Measurements from ENCODE around the gene C11orf65.
"Not testable (repeated sequence)": the region's sequence is repeated elsewhere in the genome, so short reads cannot be mapped to it uniquely, and the experiment has no call there.

The C11orf65 gene

DNA sequence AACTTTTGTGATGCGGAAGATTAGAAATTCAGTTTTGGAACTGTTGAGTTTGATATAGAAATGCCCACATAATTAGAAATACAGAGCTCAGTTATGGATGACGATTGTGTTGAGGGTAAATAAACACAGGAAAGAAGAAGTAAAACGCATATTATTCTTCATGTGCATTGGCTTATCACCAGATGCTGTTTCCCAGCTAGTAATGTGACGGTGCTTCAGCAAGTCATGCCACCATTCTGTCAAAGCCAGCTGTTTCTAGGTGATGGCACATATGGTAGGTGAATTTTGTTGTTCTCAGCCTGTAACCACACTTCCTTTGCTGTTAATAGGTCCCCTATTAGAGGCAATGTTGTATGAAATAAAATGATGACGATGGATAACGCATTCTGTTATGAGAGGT is 68.9 kb downstream of the C11orf65 start:
- no peaks in the 10 kb centered on the region for H3K36me3 ChIP-seq (ENCODE audit: insufficient read depth, low read length)
- ATAC-seq (ENCODE audit: insufficient read depth, low read depth), result no peak
- no peaks in the 10 kb centered on the region for H3K79me2 ChIP-seq (ENCODE audit: insufficient read depth, low read length)
- H3K9me3 ChIP-seq (ENCODE audit: insufficient read depth, low read length, severe bottlenecking), result no peaks in the 10 kb centered on the region
- H3K27ac ChIP-seq (ENCODE audit: low read length), result no peak overlapping the region
- H3K4me3 ChIP-seq (ENCODE audit: low read depth in 1 of 2, low read length in 2 of 2), result no peak overlapping the region
- no peaks in the 10 kb centered on the region for H4K20me1 ChIP-seq (ENCODE audit: insufficient read depth, low read length)
- no peaks in the 10 kb centered on the region for H3K27me3 ChIP-seq (ENCODE audit: insufficient read depth, low read length, poor library complexity)
- no peak overlapping the region for H2AFZ ChIP-seq (ENCODE audit: low read depth, low read length)
- H3K4me2 ChIP-seq (ENCODE audit: insufficient read depth, low read length), result no peak overlapping the region
- H3K4me1 ChIP-seq (ENCODE audit: insufficient read depth, low read length), result no peaks in the 10 kb centered on the region
- H3K9ac ChIP-seq (ENCODE audit: low read depth, low read length), result no peak overlapping the region
- no peak for TF ChIP-seq EZH2 (IDR thresholded peaks at IDR 0.05; ENCODE audit: borderline replicate concordance, low read depth, low read length, severe bottlenecking)
- TF ChIP-seq, protein P1, sequence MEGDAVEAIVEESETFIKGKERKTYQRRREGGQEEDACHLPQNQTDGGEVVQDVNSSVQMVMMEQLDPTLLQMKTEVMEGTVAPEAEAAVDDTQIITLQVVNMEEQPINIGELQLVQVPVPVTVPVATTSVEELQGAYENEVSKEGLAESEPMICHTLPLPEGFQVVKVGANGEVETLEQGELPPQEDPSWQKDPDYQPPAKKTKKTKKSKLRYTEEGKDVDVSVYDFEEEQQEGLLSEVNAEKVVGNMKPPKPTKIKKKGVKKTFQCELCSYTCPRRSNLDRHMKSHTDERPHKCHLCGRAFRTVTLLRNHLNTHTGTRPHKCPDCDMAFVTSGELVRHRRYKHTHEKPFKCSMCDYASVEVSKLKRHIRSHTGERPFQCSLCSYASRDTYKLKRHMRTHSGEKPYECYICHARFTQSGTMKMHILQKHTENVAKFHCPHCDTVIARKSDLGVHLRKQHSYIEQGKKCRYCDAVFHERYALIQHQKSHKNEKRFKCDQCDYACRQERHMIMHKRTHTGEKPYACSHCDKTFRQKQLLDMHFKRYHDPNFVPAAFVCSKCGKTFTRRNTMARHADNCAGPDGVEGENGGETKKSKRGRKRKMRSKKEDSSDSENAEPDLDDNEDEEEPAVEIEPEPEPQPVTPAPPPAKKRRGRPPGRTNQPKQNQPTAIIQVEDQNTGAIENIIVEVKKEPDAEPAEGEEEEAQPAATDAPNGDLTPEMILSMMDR (IDR thresholded peaks at IDR 0.05; ENCODE audit: borderline replicate concordance, extremely low read depth, low read length, poor library complexity, severe bottlenecking), result no peak
- DNase-seq, result no peak

- not testable (repeated sequence) for H3K9ac ChIP-seq (ENCODE audit: low read depth, low read length); H3K4me2 ChIP-seq (ENCODE audit: insufficient read depth, low read length); H3K27ac ChIP-seq (ENCODE audit: low read length); H4K20me1 ChIP-seq (ENCODE audit: insufficient read depth, low read length); H3K9me3 ChIP-seq (ENCODE audit: insufficient read depth, low read length, severe bottlenecking); H3K36me3 ChIP-seq (ENCODE audit: insufficient read depth, low read length); H3K27me3 ChIP-seq (ENCODE audit: insufficient read depth, low read length, poor library complexity); H2AFZ ChIP-seq (ENCODE audit: low read depth, low read length); DNase-seq; ATAC-seq (ENCODE audit: insufficient read depth, low read depth); H3K4me3 ChIP-seq (ENCODE audit: low read depth in 1 of 2, low read length in 2 of 2); H3K79me2 ChIP-seq (ENCODE audit: insufficient read depth, low read length); H3K4me1 ChIP-seq (ENCODE audit: insufficient read depth, low read length)
Observed at GRCh38 chr11:108396672-108397071, 70.7 kb downstream of the C11orf65 start.

GRCh38 chr11:108394744-108395284 is 72.5 kb downstream of the C11orf65 start:
- Histone ChIP-seq H3K79me2 (ENCODE audit: insufficient read depth, low read length) (no peaks in the 10 kb centered on the region), H3K27ac (ENCODE audit: low read length) (no peak overlapping the region), H2AFZ (ENCODE audit: low read depth, low read length) (no peak overlapping the region), H3K27me3 (ENCODE audit: insufficient read depth, low read length, poor library complexity) (no peaks in the 10 kb centered on the region), H3K9ac (ENCODE audit: low read depth, low read length) (no peak overlapping the region), H3K9me3 (ENCODE audit: insufficient read depth, low read length, severe bottlenecking) (no peaks in the 10 kb centered on the region), H4K20me1 (ENCODE audit: insufficient read depth, low read length) (no peaks in the 10 kb centered on the region), H3K4me1 (ENCODE audit: insufficient read depth, low read length) (no peaks in the 10 kb centered on the region), H3K4me3 (ENCODE audit: low read depth in 1 of 2, low read length in 2 of 2) (no peak overlapping the region), H3K36me3 (ENCODE audit: insufficient read depth, low read length) (no peaks in the 10 kb centered on the region), H3K4me2 (ENCODE audit: insufficient read depth, low read length) (no peak overlapping the region)
- TF ChIP-seq, protein P1 (IDR thresholded peaks at IDR 0.05; ENCODE audit: borderline replicate concordance, extremely low read depth, low read length, poor library complexity, severe bottlenecking), result no peak
- TF ChIP-seq EZH2 (IDR thresholded peaks at IDR 0.05; ENCODE audit: borderline replicate concordance, low read depth, low read length, severe bottlenecking), result no peak
- ATAC-seq (ENCODE audit: insufficient read depth, low read depth) (no peak), DNase-seq (no peak)

GRCh38 chr11:108393046-108393445 is 74.3 kb downstream of the C11orf65 start:
- Histone ChIP-seq H3K9ac (ENCODE audit: low read depth, low read length) (no peak overlapping the region), H3K4me3 (ENCODE audit: low read depth in 1 of 2, low read length in 2 of 2) (no peak overlapping the region), H3K36me3 (ENCODE audit: insufficient read depth, low read length) (no peaks in the 10 kb centered on the region), H3K9me3 (ENCODE audit: insufficient read depth, low read length, severe bottlenecking) (no peaks in the 10 kb centered on the region), H2AFZ (ENCODE audit: low read depth, low read length) (no peak overlapping the region), H3K27me3 (ENCODE audit: insufficient read depth, low read length, poor library complexity) (no peaks in the 10 kb centered on the region), H3K27ac (ENCODE audit: low read length) (no peak overlapping the region), H3K79me2 (ENCODE audit: insufficient read depth, low read length) (no peaks in the 10 kb centered on the region), H3K4me2 (ENCODE audit: insufficient read depth, low read length) (no peak overlapping the region), H4K20me1 (ENCODE audit: insufficient read depth, low read length) (no peaks in the 10 kb centered on the region), H3K4me1 (ENCODE audit: insufficient read depth, low read length) (no peaks in the 10 kb centered on the region)
- ATAC-seq (ENCODE audit: insufficient read depth, low read depth) (no peak), DNase-seq (no peak)
- TF ChIP-seq, protein P1 (IDR thresholded peaks at IDR 0.05; ENCODE audit: borderline replicate concordance, extremely low read depth, low read length, poor library complexity, severe bottlenecking), result no peak
- TF ChIP-seq EZH2 (IDR thresholded peaks at IDR 0.05; ENCODE audit: borderline replicate concordance, low read depth, low read length, severe bottlenecking), result no peak

All from DND-41 (cell line).